HG03025 (cell line): ENCODE data around the gene JAG1.

Experiments
- ATAC-seq: cut with Tn5 transposase; IDR thresholded peaks from one replicate; pipeline ENCODE4 v1.9.1; 2021; ENCODE audit warnings: mild to moderate bottlenecking, moderate library complexity; ENCODE audit not compliant: unreplicated experiment, low FRiP score

The JAG1 gene

GRCh38 chr20:10641467-10641866, 32.3 kb downstream of the JAG1 start:
- ATAC-seq, result no peak

DNA sequence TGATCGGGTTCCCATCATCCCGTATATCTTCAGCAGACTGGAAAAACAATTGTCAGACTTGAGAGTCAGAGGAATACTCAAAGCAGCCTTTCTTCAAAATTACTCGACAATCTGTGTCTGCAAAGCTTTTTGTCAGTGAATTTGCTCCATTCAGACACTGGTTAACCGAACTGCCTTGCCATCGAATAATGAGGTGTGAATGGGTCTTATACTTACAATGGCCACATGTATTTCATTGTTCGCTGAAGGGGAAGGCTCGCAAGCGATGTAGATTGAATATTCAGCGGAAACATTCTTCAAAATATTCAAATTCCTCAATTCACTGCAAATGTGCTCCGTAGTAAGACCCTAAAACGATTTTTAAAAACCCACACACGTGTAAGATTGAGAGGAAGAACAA, 32.9 kb downstream of the JAG1 start:
- no peak for ATAC-seq

DNA sequence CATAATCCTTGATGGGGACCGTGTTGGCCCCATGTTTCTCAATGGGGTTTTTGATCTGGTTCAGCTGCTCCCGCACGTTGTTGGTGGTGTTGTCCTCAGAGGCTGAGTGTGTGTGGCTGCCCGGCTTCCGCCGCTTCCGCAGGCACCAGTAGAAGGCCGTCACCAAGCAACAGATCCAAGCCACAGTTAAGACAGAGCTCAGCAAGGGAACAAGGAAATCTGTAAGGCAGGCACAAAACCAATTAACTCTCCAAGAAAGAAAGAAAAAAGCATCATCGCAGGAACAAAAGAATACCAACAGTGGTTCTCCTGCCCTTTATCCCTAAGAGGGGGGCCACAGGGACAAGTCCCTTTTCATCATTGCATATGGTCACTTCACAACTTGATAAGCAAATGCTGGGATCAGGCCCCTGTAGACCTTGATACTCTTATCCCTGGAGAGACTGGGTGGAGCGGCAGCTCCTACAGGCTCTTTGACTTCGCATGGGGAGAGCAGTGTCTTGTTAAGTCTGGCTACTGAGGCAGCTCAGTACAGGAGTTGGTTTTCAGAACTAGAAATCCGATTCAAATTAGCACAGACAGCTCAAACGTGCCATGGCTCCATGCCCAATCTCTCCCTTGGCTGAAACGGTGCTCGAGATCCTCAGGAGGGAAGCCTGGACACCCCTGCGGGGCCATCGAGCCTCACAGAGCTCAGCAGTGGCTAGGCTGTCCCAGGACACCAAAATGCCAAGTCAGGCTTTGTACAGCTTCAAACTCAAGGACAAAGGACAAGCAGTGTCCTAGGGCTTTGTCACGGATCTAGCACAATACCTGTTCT, 33.9 kb downstream of the JAG1 start:
- ATAC-seq, result no peak

DNA sequence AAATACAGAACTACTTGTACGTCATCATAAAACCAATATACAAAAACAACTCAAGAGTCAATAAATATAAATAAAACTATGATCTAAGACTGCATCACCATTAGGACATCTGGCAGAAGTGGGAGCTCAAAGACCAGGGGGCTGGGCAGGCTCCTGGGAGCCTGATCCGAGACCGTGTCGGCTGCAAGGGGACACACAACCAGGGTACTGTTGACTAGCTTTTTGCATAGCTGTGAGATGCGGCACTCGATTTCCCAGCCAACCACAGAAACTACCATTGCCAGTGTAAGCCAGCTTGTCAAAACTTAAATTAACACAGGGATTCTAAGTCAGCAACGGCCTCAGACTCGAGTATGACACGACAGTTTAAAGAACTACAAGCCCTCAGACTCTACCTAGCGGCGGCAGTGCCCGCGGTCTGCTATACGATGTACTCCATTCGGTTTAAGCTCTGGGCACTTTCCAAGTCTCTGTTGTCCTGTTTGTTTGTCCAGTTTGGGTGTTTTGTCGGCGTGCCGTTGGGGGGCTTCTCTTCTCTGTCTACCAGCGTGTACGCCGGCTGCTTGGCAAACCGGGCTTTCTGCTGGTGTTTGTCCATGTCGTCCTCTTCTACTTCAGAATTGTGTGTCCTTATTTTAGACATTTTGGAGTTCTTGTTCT, 34.6 kb downstream of the JAG1 start:
- no peak for ATAC-seq

DNA sequence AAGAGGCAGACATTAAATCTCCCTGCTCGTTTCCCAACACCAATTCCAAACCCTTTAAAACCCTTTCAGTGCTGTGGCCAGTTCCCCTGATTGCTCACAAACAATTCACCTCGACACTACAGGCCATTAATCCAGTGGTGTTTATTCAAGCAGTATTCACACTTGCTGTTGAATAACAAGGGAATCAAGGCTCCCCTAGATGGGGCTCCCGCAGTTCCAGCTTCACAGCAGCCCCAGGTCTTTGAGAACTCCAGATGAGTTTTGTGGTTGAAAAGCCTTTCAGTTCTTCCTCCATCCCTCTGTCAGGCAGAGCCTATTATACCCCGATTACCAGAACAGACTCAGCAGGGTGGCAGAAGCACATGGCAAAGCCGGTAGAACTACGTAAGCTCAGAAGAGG, 36.2 kb downstream of the JAG1 start:
- no peak for ATAC-seq

DNA sequence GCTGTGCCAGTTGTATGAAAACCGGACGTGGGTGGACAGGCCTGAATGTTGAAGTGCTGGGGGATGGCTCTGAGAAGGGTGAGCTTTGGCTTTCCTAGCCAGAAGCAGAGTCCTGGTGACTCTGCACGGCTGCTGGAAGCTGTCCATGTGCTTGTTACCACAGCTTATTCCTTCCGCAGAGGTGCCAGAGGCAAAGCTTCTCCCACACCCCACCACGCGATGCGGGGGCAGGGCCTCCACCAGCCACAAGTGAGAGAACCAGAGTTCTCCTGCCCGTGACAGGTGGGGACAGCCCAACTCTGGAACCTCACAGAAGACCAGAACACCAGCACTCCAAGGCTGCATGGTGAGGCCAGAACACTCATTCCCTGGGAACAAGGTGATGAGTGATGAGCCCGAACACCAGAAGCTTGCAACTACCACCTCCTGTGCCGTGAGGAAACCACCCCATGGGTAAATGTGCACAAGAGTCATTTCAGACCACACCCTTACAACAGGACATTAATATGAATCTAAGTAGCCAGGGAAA, 36.7 kb downstream of the JAG1 start:
- no peak for ATAC-seq

DNA sequence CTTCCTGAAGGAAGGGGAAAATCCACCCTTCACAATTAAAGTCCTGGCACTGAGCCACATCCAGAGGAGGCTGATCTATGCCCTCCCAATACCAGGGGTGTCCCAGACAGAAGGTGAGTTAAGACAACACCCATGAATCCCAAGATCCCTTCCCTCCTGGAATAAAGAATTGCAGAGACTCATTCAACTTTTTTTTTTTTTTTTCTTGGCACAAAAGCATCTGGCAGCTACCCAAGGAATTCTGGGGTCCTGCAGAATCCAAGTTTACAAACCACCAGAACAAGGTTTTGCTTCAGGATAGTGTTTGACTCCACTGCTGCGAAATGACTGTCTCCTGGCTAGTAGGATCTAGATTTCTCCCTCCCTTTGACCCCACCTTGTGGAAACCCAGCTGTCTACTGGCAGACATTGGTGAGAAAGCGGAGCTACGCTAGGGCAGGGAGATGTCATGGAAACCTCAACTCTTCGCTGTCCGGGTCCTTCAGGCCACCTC, 37.4 kb downstream of the JAG1 start:
- no peak for ATAC-seq

GRCh38 chr20:10635476-10636208, 38.2 kb downstream of the JAG1 start:
- ATAC-seq, result no peak

DNA sequence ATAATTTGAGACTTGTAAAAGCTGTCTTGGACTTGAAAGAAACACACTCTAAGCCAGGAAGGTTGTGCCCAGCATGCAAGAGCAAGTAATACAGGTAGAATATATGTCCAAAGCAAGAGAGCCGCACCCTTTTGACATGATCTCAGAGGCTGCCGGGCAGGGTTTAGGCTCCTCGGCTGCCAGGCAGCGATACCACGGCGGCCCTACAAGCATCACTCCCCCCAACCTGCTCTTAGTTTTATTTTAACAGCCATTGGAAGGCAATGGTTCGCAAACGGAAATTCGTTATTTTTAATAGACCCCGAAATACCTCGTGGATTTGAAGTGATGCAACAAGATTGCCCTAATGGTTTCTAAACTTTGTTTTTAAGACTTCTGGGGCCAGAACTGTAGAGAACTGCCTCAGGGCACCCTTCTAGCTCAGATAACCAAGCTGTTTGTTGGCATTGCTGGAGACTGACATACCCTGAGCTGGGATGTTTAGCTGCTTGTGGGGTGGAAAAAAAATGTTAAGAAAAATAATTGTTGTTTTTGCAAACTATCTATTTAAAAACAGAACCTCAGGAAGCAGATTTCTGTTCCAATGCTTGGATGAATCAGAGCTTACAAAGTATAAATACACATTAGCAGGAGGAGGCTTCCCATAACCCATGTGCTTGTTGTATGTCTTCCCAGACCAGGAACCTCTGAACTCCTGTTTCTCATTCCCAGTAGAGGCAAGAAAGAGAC, 39.0 kb downstream of the JAG1 start:
- no peak for ATAC-seq

DNA sequence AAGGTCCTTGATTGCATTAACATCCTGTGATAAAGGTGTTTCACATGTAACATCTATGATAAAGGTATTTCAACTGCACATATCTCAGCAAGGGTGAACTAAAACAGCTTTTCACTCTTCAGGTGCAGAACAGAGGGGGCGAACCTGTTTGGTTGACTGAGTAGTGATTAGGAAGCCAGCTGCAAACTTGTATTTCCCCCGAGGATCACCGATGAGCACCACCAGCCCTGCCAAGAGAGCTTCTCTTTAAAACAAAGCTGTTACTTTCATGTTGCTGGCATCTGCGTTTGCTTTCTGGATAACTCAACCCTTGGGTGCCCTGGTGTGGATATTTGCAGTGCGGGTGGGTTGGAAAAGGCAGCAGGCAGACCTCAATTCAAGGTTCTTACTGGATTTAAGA, 39.6 kb downstream of the JAG1 start:
- no peak for ATAC-seq

DNA sequence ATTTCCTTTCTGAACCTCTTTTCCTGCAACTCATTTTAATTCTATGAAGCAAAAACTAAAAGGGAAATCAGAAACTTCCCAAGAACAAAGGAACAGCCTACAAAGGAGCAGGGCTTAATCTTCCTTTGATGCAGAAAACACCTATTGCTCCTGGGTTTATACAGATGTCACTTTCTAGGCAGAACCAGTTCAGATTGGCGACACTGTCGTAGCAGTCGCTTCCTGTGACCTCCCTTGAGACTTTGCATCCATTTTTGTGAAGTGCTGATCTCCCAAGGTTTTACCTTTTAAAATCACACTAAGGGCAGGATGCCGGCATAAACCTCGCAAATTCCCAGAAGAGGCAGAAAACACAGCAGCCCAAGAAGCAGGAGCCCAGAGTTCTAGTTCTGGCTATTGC, 40.1 kb downstream of the JAG1 start:
- no peak for ATAC-seq

GRCh38 chr20:10632721-10633509, 40.9 kb downstream of the JAG1 start:
- ATAC-seq, result no peak

GRCh38 chr20:10631126-10631525, 42.7 kb downstream of the JAG1 start:
- no peak for ATAC-seq

GRCh38 chr20:10629946-10630650, 43.7 kb downstream of the JAG1 start:
- no peak for ATAC-seq

DNA sequence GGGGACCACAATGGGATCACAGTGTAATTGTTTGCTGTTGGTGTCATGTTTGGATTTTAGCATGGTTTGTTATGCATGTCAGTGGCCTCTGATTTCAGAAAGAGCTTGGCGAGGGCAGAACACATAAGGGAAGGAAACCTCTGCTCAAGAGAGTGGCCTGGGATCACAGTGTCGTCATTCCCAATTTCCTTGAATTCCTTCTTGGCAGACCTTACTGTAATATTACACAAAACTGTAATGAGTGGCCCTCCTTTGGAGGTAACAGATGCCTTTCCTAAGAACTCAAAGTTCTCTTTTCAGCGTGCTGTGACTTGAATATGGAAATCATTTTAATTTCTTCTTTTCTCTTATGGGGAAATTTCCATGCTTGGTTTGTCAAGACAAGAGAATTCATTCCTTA, 46.9 kb downstream of the JAG1 start:
- no peak for ATAC-seq

DNA sequence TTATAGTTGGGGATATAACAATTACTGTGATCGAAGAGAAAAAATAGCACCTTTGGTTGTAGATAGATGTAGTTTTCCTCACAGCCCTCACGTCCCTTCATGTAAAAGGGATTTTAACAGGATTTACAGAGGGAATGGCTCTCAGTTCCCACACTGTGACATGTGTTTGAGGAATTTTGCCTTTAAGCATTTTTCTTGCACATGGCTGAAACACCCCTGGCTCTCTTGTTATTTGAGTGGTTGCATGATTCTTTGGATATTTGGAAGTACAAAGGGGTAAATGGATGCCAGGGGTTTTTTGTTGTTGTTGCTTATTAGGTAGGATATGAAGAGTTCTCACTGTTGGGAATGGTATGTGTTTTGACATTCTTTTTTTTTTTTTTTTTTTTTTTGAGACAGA, 48.2 kb downstream of the JAG1 start:
- no peak for ATAC-seq

DNA sequence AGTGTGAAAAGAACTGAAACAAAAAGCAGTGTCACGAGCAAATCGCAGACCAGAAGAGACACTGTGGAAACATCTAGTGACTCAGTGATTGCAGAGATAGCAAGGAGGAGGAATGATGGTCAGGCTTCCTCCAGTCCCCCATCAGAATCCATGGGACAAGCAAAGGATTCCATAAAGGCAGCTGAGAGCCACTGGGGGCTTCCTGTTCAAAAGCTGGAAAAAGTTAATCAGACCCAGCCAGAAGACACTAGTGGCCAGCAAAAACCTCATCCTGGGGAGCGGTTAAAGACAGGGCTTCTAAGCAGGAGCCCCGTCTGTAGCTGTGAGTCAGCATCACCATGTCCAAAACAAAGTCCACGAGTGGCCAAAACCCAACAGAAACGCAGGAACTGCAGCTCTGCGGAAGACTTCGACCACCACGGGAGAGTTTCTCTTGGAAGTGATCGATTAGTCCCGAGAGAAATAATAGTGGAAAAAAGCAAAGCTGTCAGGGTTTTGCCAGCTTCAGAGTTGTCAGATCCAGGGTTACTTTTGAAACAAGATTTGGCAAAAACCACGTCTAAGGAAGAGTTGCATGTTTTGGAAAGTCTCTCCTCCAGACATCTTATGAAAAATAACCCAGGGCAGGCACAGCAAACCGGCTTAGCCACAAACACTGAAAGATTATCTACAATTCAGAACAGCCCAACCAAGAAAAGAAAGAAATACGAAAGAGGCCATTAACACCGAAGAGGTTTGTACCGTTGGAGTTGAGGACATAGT, 51.0 kb downstream of the JAG1 start:
- ATAC-seq, result no peak

DNA sequence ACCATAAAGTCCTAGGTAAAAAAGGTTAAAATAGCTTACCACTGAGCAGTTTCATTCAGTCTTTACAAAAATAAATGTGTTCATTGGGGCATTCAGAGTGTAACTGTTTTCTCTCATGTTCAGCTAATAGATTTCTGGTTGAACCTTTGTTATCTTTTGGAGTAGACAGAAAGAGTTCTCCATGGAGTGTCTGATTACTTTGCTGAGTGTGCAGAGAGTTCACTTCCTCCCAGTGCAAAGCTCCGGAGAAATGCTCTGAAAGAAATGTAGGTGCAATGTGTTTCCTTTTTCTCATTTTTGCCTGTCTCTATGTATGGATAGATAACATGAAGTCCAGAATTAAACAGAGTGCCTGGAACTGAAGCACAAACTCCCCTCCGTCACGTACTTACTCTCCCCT, 52.6 kb downstream of the JAG1 start:
- no peak for ATAC-seq
